GM13976 (cell line): Measurements from ENCODE around the gene OVCA2.

Experiments used
- DNase-seq: peaks from one replicate; pipeline ENCODE4 v3.0.0; 2012; ENCODE audit warnings: low spot score
- CTCF ChIP-seq: IDR thresholded peaks from 2 replicates; pipeline ENCODE4 v1.5.1; 2012; ENCODE audit warnings: borderline replicate concordance, mild to moderate bottlenecking; ENCODE audit not compliant: insufficient read depth; ENCODE audit errors: extremely low read depth, missing control alignments, control extremely low read depth
- in situ Hi-C: fragments of 300-500 bp; cut with MboI; formaldehyde crosslinking; loops from one replicate; pipeline ENCODE4 v1.12.0; 2022; ENCODE audit warnings: low sequenced_read_pairs, mixed read lengths, inconsistent platforms; ENCODE audit not compliant: unreplicated experiment

Gene OVCA2

GRCh38 chr17:2084766-2085647 is 43.2 kb downstream of the OVCA2 start:
- no peak for DNase-seq
- TF ChIP-seq CTCF, result no peak
- in situ Hi-C loops, result no loop called here

- no peak for TF ChIP-seq CTCF
- DNase-seq, result no peak
- in situ Hi-C loops, result no loop called here
Measured at GRCh38 chr17:2085648-2085949, 43.8 kb downstream of the OVCA2 start.

- no peak for DNase-seq
- no peak for TF ChIP-seq CTCF
- in situ Hi-C loops, result no loop called here
Measured at GRCh38 chr17:2086306-2086705, 44.5 kb downstream of the OVCA2 start.

GRCh38 chr17:2087597-2088211 is 45.9 kb downstream of the OVCA2 start:
- TF ChIP-seq CTCF, result no peak
- peak; percentile 66 for DNase-seq
- in situ Hi-C loops, result no loop called here

GRCh38 chr17:2089021-2089422 is 47.2 kb downstream of the OVCA2 start:
- no peak for DNase-seq
- no peak for TF ChIP-seq CTCF
- in situ Hi-C loops, result no loop called here

GRCh38 chr17:2090210-2090641 is 48.4 kb downstream of the OVCA2 start:
- in situ Hi-C loops, result no loop called here
- DNase-seq, result no peak
- no peak for TF ChIP-seq CTCF
